Osteocyte (in vitro differentiated cells): ENCODE measurements around the gene NAGPA. TPM values are rescaled to one million over a fixed set of nuclear protein-coding genes. Genes with fewer than 3 reads are reported as not detected.

Source experiments
- DNase-seq: peaks from one replicate; pipeline ENCODE4 v3.0.0; 2021; ENCODE audit warnings: mixed read lengths; ENCODE audit not compliant: unreplicated experiment; ENCODE audit errors: extremely low spot score
- H3K27ac Mint-ChIP-seq: one replicate; pipeline ENCODE4 v1.8.0; 2021; ENCODE audit warnings: mild to moderate bottlenecking, mixed read lengths; ENCODE audit not compliant: unreplicated experiment
- H3K27me3 Mint-ChIP-seq: one replicate; pipeline ENCODE4 v1.8.0; 2021; ENCODE audit warnings: mixed read lengths; ENCODE audit not compliant: unreplicated experiment
- H3K36me3 Mint-ChIP-seq: one replicate; pipeline ENCODE4 v1.8.0; 2021; ENCODE audit warnings: mixed read lengths; ENCODE audit not compliant: unreplicated experiment
- H3K4me1 Mint-ChIP-seq: one replicate; pipeline ENCODE4 v1.8.0; 2021; ENCODE audit warnings: mixed read lengths; ENCODE audit not compliant: unreplicated experiment
- H3K4me3 Mint-ChIP-seq: one replicate; pipeline ENCODE4 v1.8.0; 2021; ENCODE audit warnings: mild to moderate bottlenecking, moderate library complexity, mixed read lengths; ENCODE audit not compliant: unreplicated experiment
- H3K9me3 Mint-ChIP-seq: one replicate; pipeline ENCODE4 v1.8.0; 2021; ENCODE audit warnings: mixed read lengths; ENCODE audit not compliant: unreplicated experiment
- total RNA-seq: library from RNA; stranded (reverse); gene quantifications from 2 replicates; pipeline ENCODE4 v1.2.1, GENCODE V29; 2021
- TF ChIP-seq, protein P1 (sequence below): fragments of 200-600 bp; sonication (generic); IDR thresholded peaks from 2 replicates; pipeline ENCODE4 v1.5.0; 2021; ENCODE audit warnings: antibody characterized with exemption, mild to moderate bottlenecking, moderate library complexity

Gene NAGPA
- total RNA-seq, 1 donor from 2014 or later: 19.9 TPM

DNA sequence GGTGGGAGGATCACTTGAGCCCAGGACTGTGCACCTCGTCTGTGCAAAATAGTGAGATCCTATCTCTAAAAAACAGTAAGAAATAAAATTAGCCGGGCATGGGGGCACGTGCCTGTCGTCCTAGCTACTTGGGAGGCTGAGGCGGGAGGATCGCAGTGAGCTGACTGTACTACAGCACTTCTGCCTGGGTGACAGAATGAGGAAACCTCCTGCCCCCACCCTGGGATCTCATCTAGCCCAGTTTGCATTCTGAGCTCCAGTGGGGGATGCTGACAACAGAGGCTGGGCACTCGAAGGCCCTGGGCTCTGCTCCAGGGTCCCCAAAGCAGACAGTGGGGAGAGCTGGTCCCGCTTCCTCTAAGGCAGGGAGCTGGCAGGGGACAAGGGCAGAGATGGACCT lies 7.1 kb downstream of the NAGPA start:
- no peak overlapping the region for H3K27ac Mint-ChIP-seq
- no peak for DNase-seq
- TF ChIP-seq, protein P1, sequence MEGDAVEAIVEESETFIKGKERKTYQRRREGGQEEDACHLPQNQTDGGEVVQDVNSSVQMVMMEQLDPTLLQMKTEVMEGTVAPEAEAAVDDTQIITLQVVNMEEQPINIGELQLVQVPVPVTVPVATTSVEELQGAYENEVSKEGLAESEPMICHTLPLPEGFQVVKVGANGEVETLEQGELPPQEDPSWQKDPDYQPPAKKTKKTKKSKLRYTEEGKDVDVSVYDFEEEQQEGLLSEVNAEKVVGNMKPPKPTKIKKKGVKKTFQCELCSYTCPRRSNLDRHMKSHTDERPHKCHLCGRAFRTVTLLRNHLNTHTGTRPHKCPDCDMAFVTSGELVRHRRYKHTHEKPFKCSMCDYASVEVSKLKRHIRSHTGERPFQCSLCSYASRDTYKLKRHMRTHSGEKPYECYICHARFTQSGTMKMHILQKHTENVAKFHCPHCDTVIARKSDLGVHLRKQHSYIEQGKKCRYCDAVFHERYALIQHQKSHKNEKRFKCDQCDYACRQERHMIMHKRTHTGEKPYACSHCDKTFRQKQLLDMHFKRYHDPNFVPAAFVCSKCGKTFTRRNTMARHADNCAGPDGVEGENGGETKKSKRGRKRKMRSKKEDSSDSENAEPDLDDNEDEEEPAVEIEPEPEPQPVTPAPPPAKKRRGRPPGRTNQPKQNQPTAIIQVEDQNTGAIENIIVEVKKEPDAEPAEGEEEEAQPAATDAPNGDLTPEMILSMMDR: no peak
- H3K27me3 Mint-ChIP-seq: no peaks in the 10 kb centered on the region
- H3K9me3 Mint-ChIP-seq: no peaks in the 10 kb centered on the region
- no peaks in the 10 kb centered on the region for H3K4me1 Mint-ChIP-seq
- H3K4me3 Mint-ChIP-seq: no peak overlapping the region
- peaks cover 3% of the 10 kb centered on the region for H3K36me3 Mint-ChIP-seq

DNA sequence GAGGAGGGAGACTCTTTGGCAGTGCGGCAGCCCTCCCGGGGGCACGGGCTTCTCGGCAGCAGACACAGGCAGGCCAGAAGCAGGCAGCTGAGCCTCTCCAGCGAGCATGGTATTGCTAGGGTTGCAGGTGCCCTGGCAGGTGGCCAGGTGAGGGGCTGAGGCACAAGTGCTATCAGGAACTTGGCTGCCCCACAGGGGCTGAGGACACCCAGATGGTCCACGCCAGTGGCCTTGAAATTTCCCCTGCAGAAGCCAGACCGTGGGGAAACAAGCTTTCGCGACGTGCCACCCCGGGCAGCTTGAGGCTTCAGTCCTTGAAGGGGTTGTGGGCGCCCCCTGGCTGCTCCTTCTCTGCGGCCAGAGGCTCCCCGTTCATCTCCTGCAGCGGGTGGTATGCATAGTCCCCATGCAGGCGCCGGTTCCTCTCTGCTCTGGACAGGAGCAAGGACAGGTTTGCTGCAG lies 8.5 kb downstream of the NAGPA start:
- peaks cover 3% of the 10 kb centered on the region for H3K36me3 Mint-ChIP-seq
- H3K4me3 Mint-ChIP-seq: no peak overlapping the region
- DNase-seq: no peak
- TF ChIP-seq, protein P1: peak; percentile 45
- peaks cover 4% of the 10 kb centered on the region for H3K27me3 Mint-ChIP-seq
- no peaks in the 10 kb centered on the region for H3K4me1 Mint-ChIP-seq
- H3K27ac Mint-ChIP-seq: no peak overlapping the region
- H3K9me3 Mint-ChIP-seq: no peaks in the 10 kb centered on the region

DNA sequence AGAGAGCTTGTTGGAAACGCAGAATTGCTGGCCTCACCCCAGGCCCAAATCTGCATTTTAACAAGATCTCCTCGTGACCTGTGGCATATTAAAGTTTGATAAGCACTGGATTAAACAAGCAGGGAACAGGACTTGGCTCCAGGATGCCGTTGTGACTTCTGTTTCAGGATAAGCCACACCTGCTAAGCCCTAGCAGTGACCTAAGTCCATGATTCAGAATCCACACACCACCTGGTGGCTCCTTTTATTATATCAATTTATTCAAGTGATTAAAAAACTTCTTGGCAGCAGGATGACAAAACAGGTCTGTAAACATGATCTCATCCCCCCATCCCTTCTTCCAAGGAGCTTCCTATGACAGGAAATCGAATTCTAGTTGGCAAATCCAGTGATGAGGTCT lies 9.1 kb downstream of the NAGPA start:
- H3K27ac Mint-ChIP-seq: no peak overlapping the region
- no peak overlapping the region for H3K4me3 Mint-ChIP-seq
- H3K27me3 Mint-ChIP-seq: peaks cover 4% of the 10 kb centered on the region
- TF ChIP-seq, protein P1: no peak
- no peaks in the 10 kb centered on the region for H3K9me3 Mint-ChIP-seq
- H3K36me3 Mint-ChIP-seq: peaks cover 3% of the 10 kb centered on the region
- DNase-seq: no peak
- no peaks in the 10 kb centered on the region for H3K4me1 Mint-ChIP-seq

DNA sequence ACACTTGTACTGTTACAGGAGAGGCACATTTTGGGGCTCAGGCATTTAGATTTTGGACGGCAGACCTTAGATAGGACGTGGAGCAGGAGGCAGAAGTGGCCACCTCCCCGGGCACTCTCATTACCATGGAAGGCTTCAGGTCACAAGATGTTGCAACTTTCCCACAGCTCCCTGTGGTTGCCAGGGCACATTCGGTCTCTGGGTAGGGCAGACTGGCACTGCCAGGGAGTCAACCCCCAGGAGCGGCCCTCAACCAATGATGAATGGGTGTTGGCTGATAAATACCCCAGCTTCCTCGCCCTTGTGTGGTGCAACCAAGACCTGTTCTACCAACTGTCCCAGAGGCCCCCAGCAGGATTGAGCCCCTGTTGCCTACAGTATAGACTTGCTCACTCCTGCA lies 11.2 kb downstream of the NAGPA start:
- H3K27me3 Mint-ChIP-seq: peaks cover 5% of the 10 kb centered on the region
- no peaks in the 10 kb centered on the region for H3K9me3 Mint-ChIP-seq
- TF ChIP-seq, protein P1: no peak
- DNase-seq: no peak
- H3K4me1 Mint-ChIP-seq: no peaks in the 10 kb centered on the region
- H3K27ac Mint-ChIP-seq: no peak overlapping the region
- H3K4me3 Mint-ChIP-seq: no peak overlapping the region
- no peaks in the 10 kb centered on the region for H3K36me3 Mint-ChIP-seq

DNA sequence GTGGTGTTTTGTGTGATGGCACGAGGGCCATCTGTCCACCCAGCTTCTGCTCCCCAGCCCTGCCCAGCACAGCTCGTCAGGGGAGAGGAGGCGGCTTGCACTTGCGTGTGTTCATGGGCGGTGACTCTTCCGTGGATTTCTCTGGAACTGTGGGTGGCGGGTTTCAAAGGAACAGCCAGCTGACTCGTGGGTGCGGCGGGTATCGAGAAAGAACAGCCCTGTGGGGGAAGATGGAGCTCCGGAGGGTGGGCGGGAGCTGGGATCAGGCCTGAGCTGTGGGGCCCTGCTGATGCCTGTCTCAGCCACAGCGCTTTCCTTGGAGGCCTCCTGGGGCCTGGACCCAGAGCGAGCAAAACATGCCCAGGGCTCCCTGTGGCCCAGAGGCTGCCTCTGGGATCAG lies 13.2 kb downstream of the NAGPA start:
- no peaks in the 10 kb centered on the region for H3K4me1 Mint-ChIP-seq
- no peaks in the 10 kb centered on the region for H3K9me3 Mint-ChIP-seq
- H3K27ac Mint-ChIP-seq: no peak overlapping the region
- H3K36me3 Mint-ChIP-seq: no peaks in the 10 kb centered on the region
- peaks cover 5% of the 10 kb centered on the region for H3K27me3 Mint-ChIP-seq
- DNase-seq: no peak
- TF ChIP-seq, protein P1: no peak
- no peak overlapping the region for H3K4me3 Mint-ChIP-seq
